ENCODE data around the gene ADPRM.

The ADPRM gene

GRCh38 chr17:10742431-10742830 lies 45.0 kb downstream of the ADPRM start:
- DNase-seq: no peak

GRCh38 chr17:10743316-10744009 lies 46.1 kb downstream of the ADPRM start:
- no peak for DNase-seq

- no peak for DNase-seq
Observed at GRCh38 chr17:10744501-10745000, 47.2 kb downstream of the ADPRM start.

GRCh38 chr17:10745231-10745630 lies 47.8 kb downstream of the ADPRM start:
- no peak for DNase-seq

- no peak for DNase-seq
Observed at GRCh38 chr17:10748531-10749181, 51.3 kb downstream of the ADPRM start.

GRCh38 chr17:10750210-10750609 lies 52.8 kb downstream of the ADPRM start:
- no peak for DNase-seq

GRCh38 chr17:10751563-10751962 lies 54.2 kb downstream of the ADPRM start:
- DNase-seq: no peak

GRCh38 chr17:10752696-10753095 lies 55.3 kb downstream of the ADPRM start:
- DNase-seq: no peak

- DNase-seq: no peak
Observed at GRCh38 chr17:10754109-10754508, 56.7 kb downstream of the ADPRM start.

- DNase-seq: no peak
Observed at GRCh38 chr17:10754861-10755591, 57.6 kb downstream of the ADPRM start.

- DNase-seq: no peak
Observed at GRCh38 chr17:10755592-10756127, 58.3 kb downstream of the ADPRM start.

GRCh38 chr17:10756185-10756584 lies 58.8 kb downstream of the ADPRM start:
- DNase-seq: no peak

- DNase-seq: no peak
Observed at GRCh38 chr17:10756619-10757018, 59.2 kb downstream of the ADPRM start.

- DNase-seq: no peak
Observed at GRCh38 chr17:10757067-10757466, 59.7 kb downstream of the ADPRM start.

- no peak for DNase-seq
Observed at GRCh38 chr17:10757647-10758046, 60.3 kb downstream of the ADPRM start.

- no peak for DNase-seq
Observed at GRCh38 chr17:10758062-10758461, 60.7 kb downstream of the ADPRM start.

Data from GOT3 (cell line).